OCI-LY7 (cell line): ENCODE data around the gene SCN3A.

Source experiments
- EZH2phosphoT487 ChIP-seq: fragments of 200-600 bp; sonication (generic); IDR thresholded peaks from 2 replicates; pipeline ENCODE4 v1.6.1; 2018; ENCODE audit warnings: low read depth, borderline replicate concordance, mild to moderate bottlenecking, mixed run types, antibody characterized with exemption, low read length, moderate library complexity, mixed read lengths
- TF ChIP-seq, protein P1 (sequence below): fragments of 200-600 bp; sonication (generic); conservative IDR thresholded peaks from 2 replicates; pipeline ENCODE4 v1.5.1; 2014; ENCODE audit warnings: mild to moderate bottlenecking, antibody characterized with exemption, low read length, moderate library complexity, mixed read lengths

DNA sequence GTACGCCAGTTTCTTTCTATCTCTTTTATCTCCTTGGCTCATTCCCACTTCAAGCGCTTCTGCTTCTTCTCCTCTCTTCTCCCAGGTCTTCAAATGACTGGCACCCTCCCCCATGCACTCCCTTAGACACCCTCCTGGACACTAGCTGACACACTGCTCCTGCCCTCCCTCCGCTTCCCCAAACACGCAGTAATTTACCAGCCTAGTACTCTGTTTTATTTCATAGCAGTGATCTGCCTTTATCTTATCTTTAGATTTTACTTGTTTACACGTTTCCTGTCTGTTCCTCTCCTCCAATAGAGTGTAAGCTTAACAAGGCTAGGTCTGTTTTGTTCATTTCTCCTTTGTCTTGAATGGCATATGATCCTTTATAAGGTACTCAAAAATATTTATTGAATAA is 93.9 kb downstream of the SCN3A start:
- no peak for TF ChIP-seq EZH2phosphoT487
- TF ChIP-seq, protein P1, sequence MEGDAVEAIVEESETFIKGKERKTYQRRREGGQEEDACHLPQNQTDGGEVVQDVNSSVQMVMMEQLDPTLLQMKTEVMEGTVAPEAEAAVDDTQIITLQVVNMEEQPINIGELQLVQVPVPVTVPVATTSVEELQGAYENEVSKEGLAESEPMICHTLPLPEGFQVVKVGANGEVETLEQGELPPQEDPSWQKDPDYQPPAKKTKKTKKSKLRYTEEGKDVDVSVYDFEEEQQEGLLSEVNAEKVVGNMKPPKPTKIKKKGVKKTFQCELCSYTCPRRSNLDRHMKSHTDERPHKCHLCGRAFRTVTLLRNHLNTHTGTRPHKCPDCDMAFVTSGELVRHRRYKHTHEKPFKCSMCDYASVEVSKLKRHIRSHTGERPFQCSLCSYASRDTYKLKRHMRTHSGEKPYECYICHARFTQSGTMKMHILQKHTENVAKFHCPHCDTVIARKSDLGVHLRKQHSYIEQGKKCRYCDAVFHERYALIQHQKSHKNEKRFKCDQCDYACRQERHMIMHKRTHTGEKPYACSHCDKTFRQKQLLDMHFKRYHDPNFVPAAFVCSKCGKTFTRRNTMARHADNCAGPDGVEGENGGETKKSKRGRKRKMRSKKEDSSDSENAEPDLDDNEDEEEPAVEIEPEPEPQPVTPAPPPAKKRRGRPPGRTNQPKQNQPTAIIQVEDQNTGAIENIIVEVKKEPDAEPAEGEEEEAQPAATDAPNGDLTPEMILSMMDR, result no peak
